OCI-LY7 (cell line): ENCODE data around the gene BAZ1A. TPM values are rescaled to one million over a fixed set of nuclear protein-coding genes. Genes with fewer than 3 reads are reported as not detected.

Experiments used
- BruUV-seq: library from RNA; stranded (reverse); fragments of 400-500 nt; replicated peaks from 2 replicates; lab custom pipeline; 2021; lab: Mats Ljungman, UMichigan
- CTCF ChIA-PET: fragments of 300-600 bp; sonication (Branson Sonifier 250); formaldehyde crosslinking; loops from one replicate; lab custom pipeline; 2022; ENCODE audit warnings: antibody characterized with exemption; ENCODE audit not compliant: unreplicated experiment; lab: Charles Lee
- POLR2A ChIA-PET: fragments of 300-600 bp; sonication (Branson Sonifier 250); formaldehyde crosslinking; loops from one replicate; lab custom pipeline; 2022; ENCODE audit warnings: antibody characterized with exemption; lab: Charles Lee
- DNase-seq: peaks from one replicate; pipeline ENCODE4 v3.0.0-alpha.2; 2015; ENCODE audit warnings: low spot score
- H2AFZ ChIP-seq: fragments of 200-600 bp; sonication (generic), shearing (Covaris generic); 2 replicates; pipeline ENCODE4 v1.6.1; 2014; ENCODE audit warnings: mild to moderate bottlenecking, antibody characterized with exemption, low read length, moderate library complexity
- H3K27ac ChIP-seq: fragments of 200-600 bp; sonication (generic); 2 replicates; pipeline ENCODE4 v1.5.1; 2014; ENCODE audit warnings: mixed run types, low read depth, mild to moderate bottlenecking, moderate library complexity, low read length, inconsistent platforms; ENCODE audit not compliant: poor library complexity, severe bottlenecking
- H3K36me3 ChIP-seq: fragments of 200-600 bp; sonication (generic); 2 replicates; pipeline ENCODE4 v1.6.1; 2014; ENCODE audit warnings: mild to moderate bottlenecking, antibody characterized with exemption, low read length, moderate library complexity, mixed read lengths; ENCODE audit not compliant: insufficient read depth
- H3K4me1 ChIP-seq: fragments of 200-600 bp; sonication (generic); 2 replicates; pipeline ENCODE4 v1.5.1; 2014; ENCODE audit warnings: mild to moderate bottlenecking, low read length; ENCODE audit not compliant: insufficient read depth, poor library complexity, severe bottlenecking
- H3K4me2 ChIP-seq: fragments of 200-600 bp; sonication (generic); 2 replicates; pipeline ENCODE4 v1.6.1; 2014; ENCODE audit warnings: mild to moderate bottlenecking, low read length
- H3K4me3 ChIP-seq: fragments of 200-600 bp; sonication (generic); 2 replicates; pipeline ENCODE4 v1.5.1; 2014; ENCODE audit warnings: mild to moderate bottlenecking, low read depth, low read length; ENCODE audit not compliant: poor library complexity, severe bottlenecking
- H3K79me2 ChIP-seq: fragments of 200-600 bp; sonication (generic); 2 replicates; pipeline ENCODE4 v1.6.1; 2016; ENCODE audit warnings: low read depth, mild to moderate bottlenecking, low read length, moderate library complexity, mixed read lengths; ENCODE audit not compliant: insufficient read depth
- H3K9me2 ChIP-seq: fragments of 200-600 bp; sonication (generic); 2 replicates; pipeline ENCODE4 v1.6.1; 2016; ENCODE audit warnings: mild to moderate bottlenecking, low read length, mixed read lengths; ENCODE audit not compliant: insufficient read depth
- H3K9me3 ChIP-seq: fragments of 200-600 bp; sonication (generic); 2 replicates; pipeline ENCODE4 v1.6.1; 2014; ENCODE audit warnings: mild to moderate bottlenecking, mixed run types, low read length, mixed read lengths
- H4K20me1 ChIP-seq: fragments of 200-600 bp; sonication (generic); 2 replicates; pipeline ENCODE4 v1.6.1; 2014; ENCODE audit warnings: mild to moderate bottlenecking, antibody characterized with exemption, low read length, moderate library complexity, mixed read lengths; ENCODE audit not compliant: insufficient read depth
- CTCF ChIP-seq: fragments of 200-600 bp; sonication (generic); conservative IDR thresholded peaks from 2 replicates; pipeline ENCODE4 v1.5.1; 2014; ENCODE audit warnings: mild to moderate bottlenecking, antibody characterized with exemption, low read length, moderate library complexity, mixed read lengths
- EZH2phosphoT487 ChIP-seq: fragments of 200-600 bp; sonication (generic); IDR thresholded peaks from 2 replicates; pipeline ENCODE4 v1.6.1; 2018; ENCODE audit warnings: low read depth, borderline replicate concordance, mild to moderate bottlenecking, mixed run types, antibody characterized with exemption, low read length, moderate library complexity, mixed read lengths
- intact Hi-C: fragments of 100-400 bp; cut with micrococcal nuclease; formaldehyde crosslinking; loops from one replicate; pipeline ENCODE4 v1.10.0; 2022; ENCODE audit not compliant: unreplicated experiment
- total RNA-seq, 2 experiments: library from RNA; depleted of rRNA in 1 of 2; stranded (reverse); fragments of >200 nt in 1 of 2; shearing (Covaris generic) in 1 of 2; gene quantifications; 2 replicates each; pipeline ENCODE4 v1.2.3, GENCODE V29; 2014 to 2022

The BAZ1A gene
- total RNA-seq, 2 experiments from 2014 or later, result 42.2 to 58.6 TPM

GRCh38 chr14:34853041-34853440, 22.1 kb downstream of the BAZ1A start:
- no peak overlapping the region for H3K4me3 ChIP-seq
- BruUV-seq, result no TSS peak
- TF ChIP-seq EZH2phosphoT487 (no peak), CTCF (no peak)
- intact Hi-C loops, result no loop called here
- peaks cover 85% of the 10 kb centered on the region for H3K36me3 ChIP-seq
- peaks cover 24% of the 10 kb centered on the region for H3K79me2 ChIP-seq
- no peak overlapping the region for H2AFZ ChIP-seq
- H3K27ac ChIP-seq, result no peak overlapping the region
- ChIA-PET CTCF (no interaction called here), POLR2A (interaction anchor here (0.6 to 1.4 kb wide), 5 partner anchors 13 to 70 kb away, joined by 3 to 5 read pairs (median 4); no protein-coding TSS in a partner anchor)
- no peak overlapping the region for H3K4me2 ChIP-seq
- no peaks in the 10 kb centered on the region for H3K9me3 ChIP-seq
- H3K4me1 ChIP-seq, result peaks cover 6% of the 10 kb centered on the region
- no peaks in the 10 kb centered on the region for H4K20me1 ChIP-seq
- no peaks in the 10 kb centered on the region for H3K9me2 ChIP-seq
- DNase-seq, result no peak

DNA sequence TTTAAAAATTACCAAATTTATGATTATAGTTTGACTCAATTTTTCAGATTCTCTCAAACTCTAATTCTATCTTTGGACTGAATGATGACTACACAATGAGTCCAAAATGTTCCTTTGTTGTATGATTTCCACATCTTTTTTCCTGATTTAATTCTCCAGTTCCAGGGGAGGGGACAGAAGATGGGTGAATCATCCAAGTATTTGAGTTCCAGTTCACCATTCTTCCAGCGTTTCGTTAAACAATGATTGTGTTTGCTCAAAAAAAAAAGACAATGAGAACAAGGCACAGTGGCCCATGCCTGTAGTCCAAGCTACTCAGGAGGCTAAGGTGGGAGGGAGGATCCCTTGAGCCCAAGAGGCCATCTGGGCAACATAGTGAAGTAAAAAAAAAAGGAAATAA, 23.8 kb downstream of the BAZ1A start:
- Histone ChIP-seq H3K4me1 (no peaks in the 10 kb centered on the region), H3K9me3 (no peaks in the 10 kb centered on the region), H3K9me2 (no peaks in the 10 kb centered on the region), H3K36me3 (peaks cover 85% of the 10 kb centered on the region), H4K20me1 (no peaks in the 10 kb centered on the region), H3K4me2 (no peak overlapping the region), H3K4me3 (no peak overlapping the region), H3K79me2 (peaks cover 23% of the 10 kb centered on the region; the same call in 1 of the 2 replicates), H3K27ac (no peak overlapping the region), H2AFZ (no peak overlapping the region)
- ChIA-PET POLR2A (interaction anchor here (0.7 kb wide), 1 partner anchor 602 kb away, joined by 4 read pairs; no protein-coding TSS in a partner anchor), CTCF (no interaction called here)
- intact Hi-C loops, result no loop called here
- no TSS peak for BruUV-seq
- TF ChIP-seq CTCF (no peak), EZH2phosphoT487 (no peak)
- no peak for DNase-seq

DNA sequence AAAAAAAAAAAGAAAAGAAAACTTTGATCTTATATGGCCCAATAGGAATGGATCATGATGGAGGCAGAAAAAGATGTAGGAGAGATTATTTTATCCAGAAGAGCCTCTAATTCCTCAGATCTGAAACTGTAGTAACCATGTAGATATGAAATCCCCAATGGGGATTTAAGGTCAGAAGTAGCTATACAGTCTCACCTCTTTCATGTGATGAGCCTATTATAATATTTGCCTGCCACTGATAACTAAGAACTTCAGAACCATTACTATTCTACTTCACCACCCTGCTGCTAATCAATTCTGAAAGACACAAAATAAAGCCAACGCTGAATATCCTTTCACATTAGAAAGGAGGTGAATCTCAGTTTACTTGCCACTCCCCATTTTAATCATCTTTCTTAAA, 29.3 kb downstream of the BAZ1A start:
- Histone ChIP-seq H3K4me2 (no peak overlapping the region), H3K27ac (no peak overlapping the region), H3K79me2 (peaks cover 41% of the 10 kb centered on the region; the same call in 1 of the 2 replicates), H3K4me1 (no peaks in the 10 kb centered on the region), H2AFZ (no peak overlapping the region), H3K9me2 (no peaks in the 10 kb centered on the region), H3K9me3 (no peaks in the 10 kb centered on the region), H4K20me1 (0 out of 2 replicates have a peak, but pooled peaks cover 3% of the 10 kb centered on the region), H3K36me3 (peaks cover 88% of the 10 kb centered on the region), H3K4me3 (no peak overlapping the region)
- POLR2A ChIA-PET, result no interaction called here
- intact Hi-C loops, result no loop called here
- no TSS peak for BruUV-seq
- no peak for DNase-seq
- TF ChIP-seq CTCF (no peak), EZH2phosphoT487 (no peak)
- CTCF ChIA-PET, result no interaction called here
